HG03175 (cell line): Measurements from ENCODE around the gene GLT6D1.

Experiments used
- ATAC-seq: cut with Tn5 transposase; IDR thresholded peaks from one replicate; pipeline ENCODE4 v1.9.1; 2021; ENCODE audit warnings: mild to moderate bottlenecking, moderate library complexity; ENCODE audit not compliant: unreplicated experiment

GLT6D1 gene

DNA sequence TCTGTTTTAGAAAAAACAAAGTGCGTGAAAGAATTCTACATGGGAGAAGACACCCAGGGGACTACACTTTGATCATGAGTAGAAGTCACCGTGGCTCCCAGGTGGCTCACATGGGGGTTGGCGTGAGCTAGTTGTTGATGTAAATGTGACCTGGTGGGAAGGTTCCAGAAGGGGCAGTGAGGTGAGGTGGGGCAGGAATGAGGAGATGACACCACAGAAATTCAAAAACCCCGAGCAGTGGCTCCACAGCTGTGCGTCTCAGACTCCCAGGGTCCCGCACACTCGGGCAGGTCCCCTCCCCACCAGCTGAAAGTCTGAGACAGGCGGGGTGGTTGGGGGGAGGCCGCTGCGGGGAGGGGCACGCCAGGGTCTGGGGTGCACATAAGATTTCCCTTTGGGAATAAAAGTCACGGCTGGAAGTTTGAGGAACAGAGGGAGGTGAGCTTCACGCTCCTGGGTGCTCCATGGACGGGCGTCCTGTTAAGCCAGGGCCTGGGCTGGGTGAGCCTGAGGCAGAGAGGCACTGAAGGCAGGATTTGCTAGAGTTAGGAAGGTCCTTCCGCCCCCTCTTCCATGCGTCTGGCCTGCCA lies 29.9 kb downstream of the GLT6D1 start:
- ATAC-seq, result no peak

DNA sequence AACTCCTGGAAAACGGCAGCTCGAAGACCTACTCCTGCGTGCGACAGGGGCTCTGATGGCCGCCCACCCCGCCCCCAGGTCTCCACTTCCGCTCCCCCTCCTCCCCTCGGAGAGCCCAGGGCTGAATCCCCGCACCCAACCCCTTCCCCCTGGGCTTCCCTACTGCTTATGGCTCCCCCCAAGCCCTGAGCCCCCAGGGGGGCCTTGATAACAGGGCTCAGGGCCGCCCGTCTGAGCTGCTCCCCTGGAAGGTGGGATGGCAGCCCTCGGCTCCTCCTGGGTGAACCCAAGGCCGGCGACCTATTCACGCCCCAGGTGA lies 30.4 kb downstream of the GLT6D1 start:
- ATAC-seq, result no peak

DNA sequence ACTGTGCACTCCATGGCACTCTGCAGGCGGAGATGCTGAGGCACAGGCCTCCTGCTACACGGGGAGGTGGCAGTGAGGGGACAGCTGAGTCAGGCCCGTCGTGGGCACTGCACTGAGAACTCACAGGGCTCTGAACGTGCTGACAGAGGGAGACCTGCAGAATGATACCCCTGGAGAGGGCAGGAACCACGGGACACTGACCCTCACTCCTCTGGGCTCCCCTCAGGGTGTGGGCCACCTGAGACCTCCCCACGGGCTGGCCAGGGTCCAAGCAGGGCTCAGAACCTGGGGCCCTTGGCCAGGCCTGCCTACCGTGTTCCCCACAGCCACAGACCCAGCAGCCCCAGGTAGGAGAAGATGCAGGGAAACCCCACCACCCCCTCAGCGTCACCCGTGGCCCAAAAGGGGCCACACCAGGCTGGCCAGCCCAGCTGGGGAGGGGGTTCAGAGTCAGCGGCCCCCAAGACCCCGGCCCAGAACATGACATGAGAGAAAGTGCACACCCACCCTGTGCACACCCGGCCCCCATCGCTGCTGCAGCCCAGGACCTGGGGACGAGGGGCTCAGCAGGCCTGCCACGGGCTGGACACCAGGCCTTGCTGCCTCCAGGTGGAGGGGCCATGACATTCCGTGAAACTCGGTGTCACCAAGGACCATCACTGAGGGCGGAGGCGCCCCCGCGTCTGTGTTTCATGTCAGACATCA lies 30.9 kb downstream of the GLT6D1 start:
- ATAC-seq, result no peak

DNA sequence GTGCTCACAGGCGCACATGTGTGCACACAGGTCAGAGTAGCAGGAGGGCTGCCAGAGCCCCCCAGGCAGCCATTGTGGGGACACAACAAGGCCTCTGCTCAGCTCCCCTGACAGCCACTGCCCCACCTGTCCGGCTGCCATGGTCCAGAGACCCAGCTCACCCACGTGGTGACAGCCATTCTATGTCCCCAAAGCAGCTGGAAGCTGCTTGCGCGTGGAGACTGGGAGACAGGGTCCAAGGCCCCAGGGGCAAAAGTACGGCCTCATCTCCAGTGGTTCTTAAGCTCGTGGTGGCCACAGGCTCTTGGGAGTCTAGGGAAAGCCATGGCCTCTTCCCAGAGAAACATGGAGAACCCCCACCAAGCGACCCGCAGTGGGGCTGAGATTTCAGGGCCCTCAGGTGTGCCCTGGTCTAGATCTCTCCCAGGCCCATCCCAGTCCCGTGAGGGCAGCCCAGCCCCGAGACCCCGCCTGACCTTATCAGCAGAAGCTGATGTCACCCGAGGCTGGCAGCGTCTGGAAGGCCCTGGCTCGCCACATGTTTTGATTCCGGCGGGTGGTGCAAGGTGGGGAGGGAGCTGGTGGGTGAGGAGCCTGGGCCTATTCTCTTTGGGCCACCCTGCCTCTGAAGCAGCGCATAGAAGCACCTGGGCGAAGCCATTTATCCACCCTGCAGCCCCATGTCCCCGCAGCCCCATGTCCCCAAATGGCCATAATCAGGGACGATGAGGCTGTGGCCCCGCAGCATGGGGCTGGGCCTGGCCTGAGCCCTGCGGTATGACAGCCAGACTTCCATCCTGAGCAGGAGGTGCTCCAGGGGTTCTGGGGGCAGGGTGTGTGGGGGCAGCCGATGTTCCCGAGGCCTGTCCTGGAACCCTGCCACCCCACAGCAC lies 31.7 kb downstream of the GLT6D1 start:
- no peak for ATAC-seq

DNA sequence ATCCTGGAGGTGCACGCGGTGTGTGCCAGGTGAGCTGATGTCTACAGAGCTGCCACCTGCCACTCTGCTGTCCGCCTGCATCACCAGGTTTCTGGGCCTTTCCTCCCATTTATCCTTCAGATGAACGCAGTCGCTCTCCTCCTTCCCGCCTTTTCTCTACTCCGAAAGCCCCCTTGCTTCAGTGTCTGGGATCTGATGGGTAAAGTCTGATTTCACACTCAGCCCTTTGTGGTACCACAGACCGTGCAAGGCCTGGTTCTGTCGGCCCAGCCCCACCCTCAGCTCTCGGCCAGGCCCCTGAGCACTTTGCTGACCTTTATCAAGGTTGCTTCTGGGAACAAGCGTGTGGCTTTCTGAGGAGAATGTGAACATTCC lies 32.5 kb downstream of the GLT6D1 start:
- no peak for ATAC-seq

DNA sequence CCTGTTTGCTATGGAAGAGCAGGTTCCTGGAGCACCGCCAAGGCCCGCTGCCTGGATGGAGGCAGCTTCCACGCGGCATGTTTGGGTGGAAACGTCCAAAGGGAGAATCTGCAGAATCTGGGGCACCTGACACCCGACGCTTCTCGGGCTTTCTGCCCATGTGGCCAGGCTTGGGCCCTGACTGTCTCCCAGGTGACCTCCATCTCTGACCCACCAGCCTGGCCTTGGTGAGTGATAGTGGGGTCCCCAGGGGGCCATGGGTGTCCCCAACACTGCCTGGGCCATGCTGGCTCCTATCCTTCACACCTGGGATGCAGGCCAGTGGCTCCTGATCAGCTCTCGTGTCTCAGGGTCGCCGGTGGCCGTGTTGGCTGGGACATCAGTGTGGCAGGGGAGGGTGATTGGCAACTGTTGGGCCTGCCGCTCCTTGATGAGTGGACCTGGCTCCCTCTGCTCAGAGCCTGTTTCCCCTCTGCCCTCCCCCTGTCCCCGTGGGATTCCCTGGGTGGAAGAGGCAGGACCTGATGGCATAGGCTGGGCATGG lies 34.0 kb downstream of the GLT6D1 start:
- ATAC-seq, result no peak

DNA sequence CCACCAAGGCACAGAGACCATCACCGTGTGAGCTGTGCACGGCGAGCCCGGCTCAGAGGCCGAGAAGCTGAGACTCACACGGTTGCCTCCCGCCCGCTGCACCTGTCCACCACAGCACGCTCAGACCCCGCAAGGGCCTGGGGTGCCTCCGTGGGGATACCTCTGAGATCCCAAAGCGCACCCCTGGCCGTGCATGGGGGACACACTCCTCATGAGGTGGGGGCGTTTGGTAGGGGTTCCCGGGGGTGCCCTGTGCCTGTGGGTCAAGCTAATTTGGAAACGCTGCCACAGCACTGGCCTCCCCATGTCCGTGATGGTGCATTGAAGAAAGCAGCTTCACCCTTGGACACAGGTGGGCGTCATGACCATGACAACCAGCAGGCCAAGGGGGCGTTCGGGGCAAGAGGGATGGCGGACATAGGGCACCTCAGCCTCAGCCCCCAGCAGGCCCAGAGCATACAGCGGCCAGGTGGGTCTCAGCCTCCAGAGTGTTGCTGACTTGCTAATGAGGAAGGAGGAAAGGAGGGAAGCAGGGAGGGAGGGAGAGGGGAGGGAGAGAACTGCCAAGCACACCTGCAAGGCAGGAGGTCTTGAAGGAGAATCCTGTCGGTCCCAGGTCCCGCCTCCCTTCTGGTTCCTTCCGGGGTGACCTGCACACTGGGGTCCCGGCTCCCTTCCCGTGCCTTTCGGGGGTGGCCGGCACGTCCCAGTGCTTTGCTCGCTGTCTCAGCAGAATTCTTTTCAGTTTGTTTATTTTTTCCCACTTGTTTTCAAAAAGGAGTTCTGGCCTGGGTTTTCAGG lies 34.7 kb downstream of the GLT6D1 start:
- no peak for ATAC-seq

DNA sequence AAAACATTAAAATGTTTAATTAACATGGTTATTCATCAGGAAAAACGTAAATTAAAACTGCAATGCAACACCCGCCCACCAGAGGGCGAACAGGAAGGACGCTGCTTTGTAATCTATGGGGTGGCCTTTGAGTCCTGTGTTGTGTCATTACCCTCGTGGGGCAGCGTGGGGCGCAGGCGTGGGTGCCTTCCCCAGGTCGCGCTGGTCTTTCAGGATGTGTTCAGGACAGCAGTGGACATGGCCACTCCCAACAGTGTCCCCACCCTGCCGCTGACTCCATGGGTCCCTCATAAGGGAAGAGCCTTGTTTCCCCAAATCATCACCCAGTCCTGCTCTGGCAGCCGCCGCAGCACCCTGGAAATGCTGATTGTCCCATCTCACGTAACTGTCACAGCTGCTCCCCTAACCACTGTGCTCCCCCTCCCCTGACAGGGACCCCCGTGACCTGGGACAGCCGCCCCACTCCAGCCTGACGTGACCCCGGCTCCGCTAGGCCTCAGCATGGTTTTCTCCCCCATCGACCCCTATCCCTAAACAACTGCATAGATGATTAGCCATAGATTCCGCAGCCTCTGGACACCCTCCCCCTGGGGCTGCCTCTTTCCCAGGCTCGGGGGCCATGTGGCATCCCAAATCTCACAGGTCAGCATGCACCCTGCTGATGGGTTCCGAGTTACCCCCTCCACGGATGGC lies 36.4 kb downstream of the GLT6D1 start:
- ATAC-seq, result no peak

DNA sequence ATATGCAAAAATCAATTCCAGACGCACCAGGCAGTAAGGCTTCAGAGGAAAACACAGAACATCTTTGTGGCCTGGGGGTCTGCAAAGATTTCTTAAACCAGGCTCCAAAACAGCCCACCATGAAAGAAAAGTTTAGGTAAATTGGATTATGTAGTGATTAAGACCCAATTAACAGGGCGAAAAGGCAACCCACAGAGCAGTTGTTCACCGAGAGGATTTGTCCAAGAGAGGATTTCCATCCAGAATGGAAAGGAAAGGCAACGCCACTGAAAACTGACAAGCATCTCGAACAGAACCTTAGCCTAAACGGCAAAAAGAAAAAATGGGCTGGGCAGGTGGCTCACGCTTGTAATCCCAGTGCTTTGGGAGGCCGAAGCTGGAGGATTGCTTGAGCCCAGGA lies 37.4 kb downstream of the GLT6D1 start:
- ATAC-seq, result no peak

DNA sequence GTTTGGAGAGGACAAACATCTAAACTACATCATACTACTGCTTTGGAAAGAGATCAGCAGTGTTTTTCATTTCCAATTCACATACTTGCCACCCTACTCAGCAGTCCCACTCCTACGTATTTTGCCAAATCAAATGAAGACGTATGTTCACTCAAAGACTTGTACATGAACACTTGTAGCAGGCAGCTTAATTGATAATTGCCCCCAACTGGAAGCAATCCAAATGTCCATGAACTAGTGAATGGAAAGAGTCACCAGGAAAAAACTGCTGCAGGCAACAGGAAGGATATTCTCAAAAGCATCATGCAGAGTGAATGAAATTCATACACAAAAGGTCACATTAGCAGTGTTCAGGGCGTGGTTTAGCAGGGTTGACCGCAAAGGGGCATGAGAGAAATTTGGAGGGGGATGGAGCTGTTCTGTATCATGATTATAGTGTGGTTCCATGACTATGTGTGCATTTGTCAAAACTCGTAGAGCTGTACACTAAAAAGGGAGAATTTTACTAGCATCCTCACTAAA lies 39.0 kb downstream of the GLT6D1 start:
- ATAC-seq, result no peak

DNA sequence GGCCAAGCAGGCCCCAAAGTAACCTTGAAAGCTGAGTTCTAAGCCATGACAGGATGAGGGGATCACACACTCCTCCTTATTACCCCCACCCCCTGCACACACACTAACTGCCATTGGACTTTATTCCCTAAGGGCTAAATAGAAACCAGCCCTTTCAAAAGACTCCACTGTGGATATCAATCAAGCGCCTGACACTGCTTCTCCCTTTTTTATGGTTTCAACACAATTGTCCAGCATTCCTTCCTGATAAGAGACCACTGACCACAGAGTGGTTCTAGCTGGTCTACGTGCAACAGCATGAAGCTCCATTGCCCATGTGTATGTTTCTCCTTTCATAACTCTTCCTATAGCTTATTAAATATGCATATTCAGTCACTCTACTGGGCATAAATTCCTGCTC lies 43.1 kb downstream of the GLT6D1 start:
- no peak for ATAC-seq

DNA sequence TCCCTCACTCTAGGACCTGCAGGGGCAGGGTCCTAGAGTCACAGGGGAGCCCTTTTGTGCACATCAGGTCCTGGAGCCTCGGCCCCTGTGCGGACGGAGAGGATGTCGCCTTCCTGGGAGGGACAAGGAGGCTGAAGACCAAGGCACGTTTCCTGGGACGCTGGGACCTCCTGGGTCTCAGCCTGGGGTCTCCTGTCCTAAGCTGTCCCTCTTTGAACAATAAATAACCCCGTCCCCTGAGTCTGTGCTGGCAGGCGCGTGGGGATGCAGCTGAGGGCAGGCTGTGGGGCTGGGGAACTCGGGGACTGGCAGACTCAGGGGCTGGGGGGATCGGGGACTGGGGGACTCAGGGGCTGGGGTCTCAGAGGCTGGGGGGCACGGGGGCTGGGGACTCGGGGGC lies 46.7 kb downstream of the GLT6D1 start:
- ATAC-seq, result no peak

DNA sequence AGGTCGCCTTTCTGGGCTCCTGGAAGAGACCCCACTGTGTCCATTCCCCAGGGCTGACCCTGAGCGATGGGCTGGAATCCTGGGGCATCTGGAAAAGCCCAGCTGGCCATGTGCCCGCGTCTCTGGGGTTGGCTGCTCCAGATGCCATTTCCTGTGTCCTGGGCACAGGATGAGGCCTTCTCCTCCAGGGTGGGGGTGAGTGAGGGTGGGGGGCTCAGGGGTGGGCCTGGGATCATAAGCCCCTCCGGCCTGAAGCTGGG lies 47.1 kb downstream of the GLT6D1 start:
- no peak for ATAC-seq

DNA sequence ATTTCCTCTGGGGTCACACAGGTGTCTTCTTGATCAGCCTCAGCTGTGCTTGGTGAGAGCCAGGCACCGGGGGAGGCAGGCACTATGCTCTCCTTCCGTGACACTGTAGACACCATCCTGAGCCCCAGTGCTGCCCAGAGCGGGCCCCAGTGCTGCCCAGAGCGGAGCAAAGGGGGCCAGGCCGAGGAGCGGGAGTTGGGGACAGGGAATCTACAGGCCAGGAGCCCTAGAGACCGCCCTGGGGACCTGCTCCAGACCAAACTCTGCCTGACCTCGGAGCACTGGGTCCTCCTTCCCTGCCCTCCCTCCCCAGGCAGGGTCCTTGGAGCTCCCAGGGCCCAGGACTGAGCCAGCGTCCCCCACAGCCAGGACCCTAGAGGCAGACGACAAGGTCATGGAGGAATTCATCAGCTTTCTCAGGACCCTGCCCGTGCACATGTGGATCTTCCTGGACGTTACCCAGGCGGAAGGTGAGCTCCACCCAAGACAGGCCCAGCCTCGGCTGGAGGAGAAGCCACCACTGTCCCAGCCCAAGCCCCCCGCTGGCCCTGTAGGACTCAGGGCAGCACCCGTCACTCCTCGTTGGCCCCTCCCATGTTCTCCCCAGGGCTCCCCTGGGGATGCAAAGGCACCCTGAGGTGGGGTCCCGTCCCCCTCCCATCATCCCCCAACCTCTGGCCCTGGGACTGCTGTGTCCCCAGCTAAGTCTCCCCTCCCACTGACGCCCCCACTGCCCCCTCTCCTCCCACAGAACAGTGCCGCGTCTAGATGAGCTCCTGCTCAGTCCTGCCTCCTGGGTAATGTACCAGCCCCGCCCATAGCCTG lies 47.6 kb downstream of the GLT6D1 start:
- no peak for ATAC-seq

DNA sequence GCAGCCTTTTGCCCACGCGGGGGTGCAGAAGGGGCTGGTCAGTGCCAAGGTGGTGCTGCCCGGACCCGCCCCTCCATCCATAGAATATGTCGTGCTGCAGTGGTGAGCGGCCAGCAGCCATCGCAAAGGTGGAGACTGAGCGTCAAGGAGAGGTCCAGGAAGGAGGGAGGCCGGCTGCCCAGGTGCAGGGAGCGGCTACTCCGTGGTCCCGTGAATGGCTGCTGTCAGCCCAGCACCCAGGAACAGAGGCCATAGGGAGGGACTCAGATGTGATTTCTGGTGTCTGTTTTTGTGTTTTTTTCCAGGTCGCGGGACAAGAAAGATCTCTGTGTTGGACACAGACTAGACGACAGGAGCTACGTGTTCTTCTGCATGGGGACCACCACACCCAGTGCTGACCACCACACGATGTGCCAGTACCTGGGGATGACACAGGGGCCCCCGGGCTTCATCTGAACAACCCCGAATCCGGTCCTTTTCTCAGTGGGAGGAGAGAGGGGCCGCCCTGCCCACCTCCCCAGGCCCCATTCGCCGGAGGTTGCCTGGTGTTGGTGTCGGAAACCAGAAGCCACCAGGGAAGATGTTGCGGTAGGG lies 48.8 kb downstream of the GLT6D1 start:
- ATAC-seq, result no peak

DNA sequence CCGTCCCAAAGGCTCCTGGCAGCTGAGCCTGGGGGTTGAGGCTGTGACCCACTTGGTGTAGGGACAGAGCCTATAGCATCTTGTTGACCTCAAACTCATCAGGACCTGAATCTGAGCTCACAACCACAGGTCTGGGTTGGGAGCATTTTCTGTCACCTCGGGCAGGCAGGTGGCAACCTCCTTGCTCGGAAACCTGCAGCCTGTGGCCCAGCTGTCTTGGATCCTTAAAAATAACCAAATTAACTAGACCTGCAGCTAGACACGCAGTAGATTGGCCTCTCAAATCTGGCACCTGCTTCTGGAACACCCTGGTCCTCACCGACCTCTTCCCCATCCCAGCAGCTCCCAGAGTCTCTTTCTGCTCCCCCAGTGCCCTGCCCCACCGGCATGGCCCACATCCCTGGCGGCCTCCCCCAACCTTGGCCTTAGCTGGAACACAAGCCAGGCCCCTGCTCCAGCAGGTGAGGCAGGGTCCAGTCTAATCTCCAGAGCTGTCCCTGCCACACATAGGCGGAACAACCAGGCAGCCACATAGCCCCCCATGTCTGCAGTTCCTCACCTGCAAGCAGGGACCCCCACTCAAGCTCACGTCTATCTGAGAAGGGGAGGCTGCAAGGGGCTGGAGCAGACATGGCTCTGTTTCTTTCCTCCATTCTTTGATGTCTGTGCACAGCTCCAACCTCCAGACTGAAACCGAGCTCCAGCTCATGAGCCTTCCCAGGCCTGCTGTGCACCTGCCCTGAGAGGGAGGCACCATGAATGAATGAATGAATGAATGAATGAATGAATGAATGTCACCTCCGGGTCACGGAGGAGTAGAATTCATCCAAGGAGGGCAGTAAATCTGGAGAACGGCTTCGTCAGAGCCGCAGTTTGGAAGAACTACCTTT lies 49.5 kb downstream of the GLT6D1 start:
- ATAC-seq, result no peak

DNA sequence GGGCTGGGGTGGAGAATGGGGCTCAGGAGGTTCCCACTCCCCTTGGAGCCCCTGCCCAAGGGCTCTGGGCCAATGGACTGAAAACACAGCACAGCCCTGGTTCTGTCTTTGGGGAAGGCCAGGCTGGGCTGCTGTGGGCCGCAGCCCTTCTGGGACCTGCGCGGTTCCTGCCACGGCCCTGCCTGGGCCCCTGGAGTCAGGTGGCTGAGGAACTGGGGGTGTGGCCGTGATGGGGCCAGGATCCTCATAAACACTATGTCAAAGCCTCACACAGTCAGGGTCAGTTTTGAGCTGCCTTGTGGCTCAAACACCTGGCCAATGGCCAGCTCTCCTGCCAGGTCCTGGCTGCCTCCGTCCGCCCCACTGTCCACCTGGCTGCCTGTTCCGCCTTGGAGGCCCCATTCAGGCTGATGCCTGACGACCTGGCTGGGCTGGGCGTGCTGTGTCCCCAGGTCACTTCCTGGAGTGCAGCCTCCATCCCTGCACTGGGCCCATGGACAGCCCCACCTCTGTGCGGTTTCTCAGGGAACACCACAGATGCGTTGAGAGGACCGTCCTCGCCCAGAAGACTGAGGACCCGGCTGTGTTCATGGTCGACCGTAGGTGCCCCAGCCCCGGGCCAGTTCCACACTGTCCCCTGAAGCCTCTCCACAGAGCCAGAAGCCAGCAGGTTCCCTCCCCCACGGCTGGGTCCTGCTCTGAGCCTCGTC lies 50.3 kb downstream of the GLT6D1 start:
- ATAC-seq, result no peak

DNA sequence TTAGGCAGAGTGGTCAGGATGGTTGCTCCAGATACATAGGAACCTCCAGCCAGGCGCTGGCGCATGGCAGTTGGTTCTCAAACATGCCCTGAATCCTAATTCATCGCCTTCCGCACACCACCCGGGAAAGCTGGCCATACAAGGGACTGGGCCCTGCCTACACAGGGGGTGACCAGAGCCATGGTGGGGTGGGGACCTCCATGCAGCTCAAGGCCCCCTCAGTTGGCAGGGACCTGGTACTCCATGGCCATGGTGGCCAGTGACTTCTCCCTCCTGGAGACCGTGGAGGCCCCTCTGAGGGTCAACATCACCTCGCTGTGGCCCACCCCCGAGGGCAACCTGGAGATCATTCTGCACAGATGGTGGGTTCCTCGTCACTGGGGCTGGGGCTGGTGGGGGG lies 51.0 kb downstream of the GLT6D1 start:
- no peak for ATAC-seq
